Measurements from ENCODE around the gene GMPR2.

Gene GMPR2

GRCh38 chr14:24277606-24278321 lies 45.0 kb downstream of the GMPR2 start:
- H3K4me1 ChIP-seq (ENCODE audit: control insufficient read depth, low read depth, low read length), result no peaks in the 10 kb centered on the region
- H3K27ac ChIP-seq (ENCODE audit: low read length), result no peak overlapping the region
- H3K9ac ChIP-seq (ENCODE audit: low read length), result no peak overlapping the region
- H3K9me3 ChIP-seq (ENCODE audit: control insufficient read depth, low read depth, low read length), result no peaks in the 10 kb centered on the region
- H3K36me3 ChIP-seq (ENCODE audit: control insufficient read depth, low read depth, low read length), result no peaks in the 10 kb centered on the region
- H3K27me3 ChIP-seq (ENCODE audit: control insufficient read depth, insufficient read depth, low read length), result no peaks in the 10 kb centered on the region
- no peak overlapping the region for H3K4me3 ChIP-seq (ENCODE audit: low read length)

GRCh38 chr14:24278424-24278823 lies 45.7 kb downstream of the GMPR2 start:
- no peaks in the 10 kb centered on the region for H3K36me3 ChIP-seq (ENCODE audit: control insufficient read depth, low read depth, low read length)
- H3K27ac ChIP-seq (ENCODE audit: low read length), result no peak overlapping the region
- H3K9ac ChIP-seq (ENCODE audit: low read length), result no peak overlapping the region
- H3K27me3 ChIP-seq (ENCODE audit: control insufficient read depth, insufficient read depth, low read length), result no peaks in the 10 kb centered on the region
- H3K4me1 ChIP-seq (ENCODE audit: control insufficient read depth, low read depth, low read length), result no peaks in the 10 kb centered on the region
- no peaks in the 10 kb centered on the region for H3K9me3 ChIP-seq (ENCODE audit: control insufficient read depth, low read depth, low read length)
- no peak overlapping the region for H3K4me3 ChIP-seq (ENCODE audit: low read length)

GRCh38 chr14:24279301-24280186 lies 46.8 kb downstream of the GMPR2 start:
- Histone ChIP-seq H3K9ac (ENCODE audit: low read length) (no peak overlapping the region), H3K27ac (ENCODE audit: low read length) (no peak overlapping the region), H3K4me1 (ENCODE audit: control insufficient read depth, low read depth, low read length) (no peaks in the 10 kb centered on the region), H3K9me3 (ENCODE audit: control insufficient read depth, low read depth, low read length) (no peaks in the 10 kb centered on the region), H3K36me3 (ENCODE audit: control insufficient read depth, low read depth, low read length) (no peaks in the 10 kb centered on the region), H3K4me3 (ENCODE audit: low read length) (no peak overlapping the region), H3K27me3 (ENCODE audit: control insufficient read depth, insufficient read depth, low read length) (no peaks in the 10 kb centered on the region)

- Histone ChIP-seq H3K27me3 (ENCODE audit: control insufficient read depth, insufficient read depth, low read length) (no peaks in the 10 kb centered on the region), H3K36me3 (ENCODE audit: control insufficient read depth, low read depth, low read length) (no peaks in the 10 kb centered on the region), H3K9me3 (ENCODE audit: control insufficient read depth, low read depth, low read length) (no peaks in the 10 kb centered on the region), H3K4me1 (ENCODE audit: control insufficient read depth, low read depth, low read length) (no peaks in the 10 kb centered on the region), H3K9ac (ENCODE audit: low read length) (no peak overlapping the region), H3K27ac (ENCODE audit: low read length) (no peak overlapping the region), H3K4me3 (ENCODE audit: low read length) (no peak overlapping the region)
These were observed 48.2 kb downstream of the GMPR2 start for GRCh38 chr14:24280797-24281460.

- H3K9ac ChIP-seq (ENCODE audit: low read length), result no peak overlapping the region
- no peaks in the 10 kb centered on the region for H3K9me3 ChIP-seq (ENCODE audit: control insufficient read depth, low read depth, low read length)
- no peaks in the 10 kb centered on the region for H3K27me3 ChIP-seq (ENCODE audit: control insufficient read depth, insufficient read depth, low read length)
- no peak overlapping the region for H3K27ac ChIP-seq (ENCODE audit: low read length)
- H3K36me3 ChIP-seq (ENCODE audit: control insufficient read depth, low read depth, low read length), result no peaks in the 10 kb centered on the region
- no peaks in the 10 kb centered on the region for H3K4me1 ChIP-seq (ENCODE audit: control insufficient read depth, low read depth, low read length)
- H3K4me3 ChIP-seq (ENCODE audit: low read length), result no peak overlapping the region
These were observed 48.9 kb downstream of the GMPR2 start for GRCh38 chr14:24281636-24282035.

- H3K27me3 ChIP-seq (ENCODE audit: control insufficient read depth, insufficient read depth, low read length), result no peaks in the 10 kb centered on the region
- H3K27ac ChIP-seq (ENCODE audit: low read length), result no peak overlapping the region
- no peak overlapping the region for H3K9ac ChIP-seq (ENCODE audit: low read length)
- H3K9me3 ChIP-seq (ENCODE audit: control insufficient read depth, low read depth, low read length), result no peaks in the 10 kb centered on the region
- no peak overlapping the region for H3K4me3 ChIP-seq (ENCODE audit: low read length)
- no peaks in the 10 kb centered on the region for H3K36me3 ChIP-seq (ENCODE audit: control insufficient read depth, low read depth, low read length)
- H3K4me1 ChIP-seq (ENCODE audit: control insufficient read depth, low read depth, low read length), result no peaks in the 10 kb centered on the region
These were observed 50.0 kb downstream of the GMPR2 start for GRCh38 chr14:24282736-24283135.

GRCh38 chr14:24283796-24284460 lies 51.2 kb downstream of the GMPR2 start:
- Histone ChIP-seq H3K4me3 (ENCODE audit: low read length) (no peak overlapping the region), H3K4me1 (ENCODE audit: control insufficient read depth, low read depth, low read length) (no peaks in the 10 kb centered on the region), H3K27me3 (ENCODE audit: control insufficient read depth, insufficient read depth, low read length) (no peaks in the 10 kb centered on the region), H3K9ac (ENCODE audit: low read length) (no peak overlapping the region), H3K27ac (ENCODE audit: low read length) (no peak overlapping the region), H3K36me3 (ENCODE audit: control insufficient read depth, low read depth, low read length) (no peaks in the 10 kb centered on the region), H3K9me3 (ENCODE audit: control insufficient read depth, low read depth, low read length) (no peaks in the 10 kb centered on the region)

GRCh38 chr14:24284501-24285035 lies 51.8 kb downstream of the GMPR2 start:
- Histone ChIP-seq H3K9me3 (ENCODE audit: control insufficient read depth, low read depth, low read length) (no peaks in the 10 kb centered on the region), H3K4me3 (ENCODE audit: low read length) (no peak overlapping the region)

GRCh38 chr14:24285351-24285750 lies 52.6 kb downstream of the GMPR2 start:
- Histone ChIP-seq H3K36me3 (ENCODE audit: control insufficient read depth, low read depth, low read length) (peaks cover 9% of the 10 kb centered on the region), H3K27ac (ENCODE audit: low read length) (no peak overlapping the region), H3K4me3 (ENCODE audit: low read length) (no peak overlapping the region), H3K4me1 (ENCODE audit: control insufficient read depth, low read depth, low read length) (no peaks in the 10 kb centered on the region), H3K9me3 (ENCODE audit: control insufficient read depth, low read depth, low read length) (no peaks in the 10 kb centered on the region), H3K27me3 (ENCODE audit: control insufficient read depth, insufficient read depth, low read length) (no peaks in the 10 kb centered on the region), H3K9ac (ENCODE audit: low read length) (no peak overlapping the region)

More at GRCh38 chr14:24284501-24285035, 51.8 kb downstream of the GMPR2 start:
- H3K27me3 ChIP-seq (ENCODE audit: control insufficient read depth, insufficient read depth, low read length), result no peaks in the 10 kb centered on the region
- H3K4me1 ChIP-seq (ENCODE audit: control insufficient read depth, low read depth, low read length), result no peaks in the 10 kb centered on the region
- H3K9ac ChIP-seq (ENCODE audit: low read length), result no peak overlapping the region
- H3K27ac ChIP-seq (ENCODE audit: low read length), result no peak overlapping the region
- H3K36me3 ChIP-seq (ENCODE audit: control insufficient read depth, low read depth, low read length), result peaks cover 2% of the 10 kb centered on the region

- H3K9me3 ChIP-seq (ENCODE audit: control insufficient read depth, low read depth, low read length), result no peaks in the 10 kb centered on the region
- no peak overlapping the region for H3K27ac ChIP-seq (ENCODE audit: low read length)
- H3K9ac ChIP-seq (ENCODE audit: low read length), result no peak overlapping the region
- H3K27me3 ChIP-seq (ENCODE audit: control insufficient read depth, insufficient read depth, low read length), result no peaks in the 10 kb centered on the region
- no peaks in the 10 kb centered on the region for H3K4me1 ChIP-seq (ENCODE audit: control insufficient read depth, low read depth, low read length)
- H3K4me3 ChIP-seq (ENCODE audit: low read length), result no peak overlapping the region
- peaks cover 9% of the 10 kb centered on the region for H3K36me3 ChIP-seq (ENCODE audit: control insufficient read depth, low read depth, low read length)
These were observed 54.3 kb downstream of the GMPR2 start for GRCh38 chr14:24286996-24287395.

Data from iPS-18a (cell line).